Measurements from ENCODE around the gene PARS2.

Gene PARS2

DNA sequence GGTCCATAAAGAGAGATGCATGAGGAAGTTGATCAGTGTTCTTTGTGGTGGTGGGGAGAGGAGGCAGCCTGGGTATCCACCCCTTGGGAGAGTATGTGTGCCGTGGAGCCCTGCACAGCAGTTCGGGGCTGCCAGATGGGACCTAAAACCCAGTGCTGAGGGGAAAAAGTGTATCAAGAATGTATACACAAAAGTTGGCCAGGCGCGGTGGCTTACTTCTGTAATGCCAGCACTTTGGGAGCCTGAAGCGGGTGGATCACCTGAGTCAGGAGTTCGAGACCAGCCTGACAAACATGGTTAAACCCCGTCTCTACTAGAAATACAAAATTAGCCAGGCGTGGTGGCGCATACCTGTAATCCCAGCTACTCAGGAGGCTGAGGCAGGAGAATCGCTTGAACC lies 52.8 kb downstream of the PARS2 start:
- no peak overlapping the region for H3K4me3 Mint-ChIP-seq
- H3K36me3 Mint-ChIP-seq (ENCODE audit: low read depth): no peaks in the 10 kb centered on the region
- no peaks in the 10 kb centered on the region for H3K9me3 Mint-ChIP-seq
- no peak overlapping the region for H3K27ac Mint-ChIP-seq
- peaks cover 23% of the 10 kb centered on the region for H3K27me3 Mint-ChIP-seq (ENCODE audit: low read depth)
- TF ChIP-seq, protein P1, sequence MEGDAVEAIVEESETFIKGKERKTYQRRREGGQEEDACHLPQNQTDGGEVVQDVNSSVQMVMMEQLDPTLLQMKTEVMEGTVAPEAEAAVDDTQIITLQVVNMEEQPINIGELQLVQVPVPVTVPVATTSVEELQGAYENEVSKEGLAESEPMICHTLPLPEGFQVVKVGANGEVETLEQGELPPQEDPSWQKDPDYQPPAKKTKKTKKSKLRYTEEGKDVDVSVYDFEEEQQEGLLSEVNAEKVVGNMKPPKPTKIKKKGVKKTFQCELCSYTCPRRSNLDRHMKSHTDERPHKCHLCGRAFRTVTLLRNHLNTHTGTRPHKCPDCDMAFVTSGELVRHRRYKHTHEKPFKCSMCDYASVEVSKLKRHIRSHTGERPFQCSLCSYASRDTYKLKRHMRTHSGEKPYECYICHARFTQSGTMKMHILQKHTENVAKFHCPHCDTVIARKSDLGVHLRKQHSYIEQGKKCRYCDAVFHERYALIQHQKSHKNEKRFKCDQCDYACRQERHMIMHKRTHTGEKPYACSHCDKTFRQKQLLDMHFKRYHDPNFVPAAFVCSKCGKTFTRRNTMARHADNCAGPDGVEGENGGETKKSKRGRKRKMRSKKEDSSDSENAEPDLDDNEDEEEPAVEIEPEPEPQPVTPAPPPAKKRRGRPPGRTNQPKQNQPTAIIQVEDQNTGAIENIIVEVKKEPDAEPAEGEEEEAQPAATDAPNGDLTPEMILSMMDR (IDR thresholded peaks at IDR 0.05; ENCODE audit: unreplicated experiment in 3 of 3): no peak
- peaks cover 12% of the 10 kb centered on the region for H3K4me1 Mint-ChIP-seq

DNA sequence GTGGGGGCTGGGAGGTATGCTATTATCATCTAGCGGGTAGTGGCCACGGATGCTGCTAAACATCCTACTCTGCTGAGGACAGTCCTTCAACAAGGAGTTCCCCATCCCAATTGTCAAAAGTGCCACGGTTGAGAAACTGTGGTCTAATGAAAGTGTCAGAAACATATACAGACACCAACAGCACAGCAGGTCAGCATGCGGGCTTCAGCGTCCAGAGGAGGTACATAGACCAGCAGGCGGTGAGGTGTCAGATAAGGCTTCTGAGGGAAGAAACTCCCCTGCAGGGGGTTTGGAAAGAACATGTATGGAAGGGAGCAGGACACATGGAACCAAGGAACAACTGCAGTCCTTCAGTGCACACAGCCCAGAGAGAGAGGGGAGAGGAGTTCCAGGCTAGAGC lies 53.5 kb downstream of the PARS2 start:
- H3K27ac Mint-ChIP-seq: no peak overlapping the region

DNA sequence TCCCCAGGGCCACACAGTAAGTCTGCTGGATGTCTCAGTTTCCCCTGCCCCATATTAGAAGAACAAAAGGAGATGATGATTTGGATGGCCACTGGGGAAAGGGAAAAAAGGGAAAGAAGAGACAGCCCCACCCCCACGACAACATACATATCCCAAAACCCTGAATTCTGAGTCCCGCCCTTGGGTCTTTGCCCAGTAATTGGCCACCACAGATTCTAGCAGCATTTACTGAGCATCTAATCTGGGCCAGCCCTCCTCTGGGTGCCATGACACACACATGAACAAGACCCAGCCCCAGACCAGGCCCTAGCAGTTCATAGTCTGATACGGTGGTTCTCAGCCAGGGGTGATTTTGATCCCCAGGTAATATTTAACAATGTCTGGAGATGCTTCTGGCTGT lies 53.9 kb downstream of the PARS2 start:
- TF ChIP-seq, protein P1 (IDR thresholded peaks at IDR 0.05; ENCODE audit: unreplicated experiment in 3 of 3): no peak
- no peak overlapping the region for H3K4me3 Mint-ChIP-seq
- no peak overlapping the region for H3K27ac Mint-ChIP-seq
- peaks cover 4% of the 10 kb centered on the region for H3K4me1 Mint-ChIP-seq
- peaks cover 23% of the 10 kb centered on the region for H3K27me3 Mint-ChIP-seq (ENCODE audit: low read depth)
- no peaks in the 10 kb centered on the region for H3K9me3 Mint-ChIP-seq
- no peaks in the 10 kb centered on the region for H3K36me3 Mint-ChIP-seq (ENCODE audit: low read depth)

More for the DNA sequence above, 53.5 kb downstream of the PARS2 start:
- H3K27me3 Mint-ChIP-seq (ENCODE audit: low read depth): peaks cover 23% of the 10 kb centered on the region
- TF ChIP-seq, protein P1 (IDR thresholded peaks at IDR 0.05; ENCODE audit: unreplicated experiment in 3 of 3): no peak
- no peak overlapping the region for H3K4me3 Mint-ChIP-seq
- H3K4me1 Mint-ChIP-seq: peaks cover 5% of the 10 kb centered on the region
- no peaks in the 10 kb centered on the region for H3K36me3 Mint-ChIP-seq (ENCODE audit: low read depth)
- H3K9me3 Mint-ChIP-seq: no peaks in the 10 kb centered on the region

DNA sequence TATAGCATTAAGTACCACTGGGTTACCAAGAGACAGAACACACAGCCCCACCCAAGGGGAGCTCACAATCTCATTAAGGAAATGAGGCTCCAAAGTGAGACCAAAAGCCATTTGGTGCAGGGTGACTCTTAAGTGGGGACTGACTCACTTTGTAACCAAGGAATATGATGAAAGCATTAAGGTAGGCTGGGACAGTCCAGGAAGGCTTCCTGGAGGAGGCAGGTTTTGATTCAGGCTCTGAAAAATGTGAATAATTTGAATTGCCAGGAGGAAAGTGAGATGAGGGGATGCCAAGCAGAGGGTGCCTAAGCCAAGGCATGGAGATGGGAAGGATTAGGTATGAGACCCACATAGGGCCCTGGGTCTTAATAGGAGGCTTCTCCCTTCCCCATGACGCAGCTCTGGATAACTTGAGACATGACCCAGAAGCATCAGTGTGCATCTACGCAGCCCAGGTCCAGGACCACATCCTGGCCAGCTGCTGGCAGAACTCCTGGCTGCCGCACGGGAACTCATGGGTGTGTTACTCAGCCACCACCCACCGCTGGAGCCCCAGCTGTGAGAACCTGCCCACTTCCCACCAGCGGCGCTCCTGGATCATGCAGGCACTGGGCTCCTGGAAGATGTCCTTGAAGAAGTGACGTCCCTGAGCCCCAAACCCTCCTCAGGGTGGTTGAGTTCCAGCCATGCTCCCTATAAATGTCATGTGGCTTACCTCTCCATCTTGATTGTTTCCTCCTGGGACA lies 54.6 kb downstream of the PARS2 start:
- Mint-ChIP-seq H3K36me3 (ENCODE audit: low read depth) (no peaks in the 10 kb centered on the region), H3K4me3 (no peak overlapping the region), H3K27ac (no peak overlapping the region), H3K9me3 (no peaks in the 10 kb centered on the region), H3K27me3 (ENCODE audit: low read depth) (peaks cover 23% of the 10 kb centered on the region), H3K4me1 (no peaks in the 10 kb centered on the region)
- TF ChIP-seq, protein P1 (IDR thresholded peaks at IDR 0.05; ENCODE audit: unreplicated experiment in 3 of 3): no peak

DNA sequence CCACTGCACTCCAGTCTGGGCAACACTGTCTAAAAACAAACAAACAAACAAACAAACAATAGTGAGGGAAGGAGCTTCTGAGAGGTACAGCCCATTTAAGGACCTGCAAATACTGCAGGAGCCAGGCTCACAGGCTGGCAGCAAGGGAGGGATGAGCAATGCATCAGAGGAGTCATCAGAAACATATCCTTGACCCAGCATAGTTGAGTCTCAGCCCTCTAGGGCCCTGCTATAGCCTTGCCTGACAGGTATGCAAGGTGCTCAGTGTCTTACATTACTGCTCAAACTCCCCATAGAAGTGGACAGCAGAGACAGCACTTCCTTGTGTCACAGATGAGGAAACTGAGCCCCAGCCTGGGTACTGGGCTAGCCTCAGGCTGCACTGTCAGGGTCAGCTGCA lies 55.9 kb downstream of the PARS2 start:
- H3K4me1 Mint-ChIP-seq: no peaks in the 10 kb centered on the region
- TF ChIP-seq, protein P1 (IDR thresholded peaks at IDR 0.05; ENCODE audit: unreplicated experiment in 3 of 3): no peak
- no peak overlapping the region for H3K4me3 Mint-ChIP-seq
- H3K9me3 Mint-ChIP-seq: no peaks in the 10 kb centered on the region
- peaks cover 23% of the 10 kb centered on the region for H3K27me3 Mint-ChIP-seq (ENCODE audit: low read depth)
- H3K27ac Mint-ChIP-seq: no peak overlapping the region
- no peaks in the 10 kb centered on the region for H3K36me3 Mint-ChIP-seq (ENCODE audit: low read depth)

Measured in nephron (organoid).